Upper lobe of left lung (tissue), 6 donors: ENCODE measurements around the gene B3GAT1. TPM values are rescaled to one million over a fixed set of nuclear protein-coding genes. Genes with fewer than 3 reads are reported as not detected.
A peak's percentile ranks its signal among the peaks of the same experiment; 100 is the strongest.

Source experiments
- ATAC-seq, 2 donors: fragments of 200-7000 bp; cut with Tn5 transposase; one replicate each; pipeline ENCODE4 v1.9.1; 2022; ENCODE audit warnings: mild to moderate bottlenecking in 2 of 2, moderate library complexity in 2 of 2; ENCODE audit not compliant: low FRiP score in 2 of 2
- DNase-seq, 2 donors: peaks; one replicate each; pipeline ENCODE4 v3.0.0-alpha.2; 2019 to 2020
- H3K27ac ChIP-seq, 4 donors: fragments of 200-600 bp; sonication (generic); one replicate each; pipeline ENCODE4 v1.5.1; 2016 to 2019
- H3K27me3 ChIP-seq, 4 donors: fragments of 200-600 bp; sonication (generic); one replicate each; pipeline ENCODE4 v1.5.1; 2017 to 2019
- H3K36me3 ChIP-seq, 4 donors: fragments of 200-600 bp; sonication (generic); one replicate each; pipeline ENCODE4 v1.5.1; 2016 to 2019
- H3K4me1 ChIP-seq, 4 donors: fragments of 200-600 bp; sonication (generic); one replicate each; pipeline ENCODE4 v1.5.1; 2018 to 2019
- H3K4me3 ChIP-seq, 4 donors: fragments of 200-600 bp; sonication (generic); one replicate each; pipeline ENCODE4 v1.5.1; 2017 to 2019; ENCODE audit warnings: mild to moderate bottlenecking in 2 of 4, moderate library complexity in 1 of 4
- H3K9me3 ChIP-seq, 4 donors: fragments of 200-600 bp; sonication (generic); one replicate each; pipeline ENCODE4 v1.5.1; 2018 to 2019
- CTCF ChIP-seq, 6 experiments: fragments of 450-650 bp in 4 of 6; fragments of 200-600 bp in 2 of 6; sonication (generic) in 2 of 6; IDR thresholded peaks; one replicate each; pipeline ENCODE4 v1.5.1; 2016 to 2019; ENCODE audit warnings: antibody characterized with exemption in 6 of 6
- EP300 ChIP-seq, 4 donors: sonication (generic); formaldehyde crosslinking; IDR thresholded peaks; one replicate each; pipeline ENCODE4 v1.5.1; 2017; ENCODE audit warnings: antibody characterized with exemption in 4 of 4, control low read depth in 2 of 4
- POLR2A ChIP-seq, 4 donors: fragments of 450-650 bp; IDR thresholded peaks; one replicate each; pipeline ENCODE4 v1.5.1; 2016 to 2017; ENCODE audit warnings: antibody characterized with exemption in 4 of 4, mild to moderate bottlenecking in 2 of 4
- POLR2AphosphoS5 ChIP-seq, 2 donors: sonication (generic); formaldehyde crosslinking; IDR thresholded peaks; one replicate each; pipeline ENCODE4 v1.5.1; 2017; ENCODE audit warnings: antibody characterized with exemption in 2 of 2
- WGBS, 2 donors: methylation state at CpG; one replicate each; pipeline ENCODE4 v1.1.5; 2017 to 2018; 5-methylcytosine and 5-hydroxymethylcytosine counted together
- total RNA-seq, 6 donors: library from RNA; depleted of rRNA in 4 of 6; stranded (reverse); fragments of >200 nt in 4 of 6; gene quantifications; one replicate each; pipeline versions ENCODE4 v1.1.0 to v1.2.1, GENCODE V29; 2016 to 2021
- donor health status: DM: no; HTN: no; CAD: no; lungs with moderate emphysema.
- donor health status: DM: no; HTN: yes; CAD: no; lungs with severe emphysema.

Gene B3GAT1
- total RNA-seq, 6 donors from 2014 or later: under 0.01 to 2.7 (median 1.2) TPM

GRCh38 chr11:134332782-134333181, 79.3 kb downstream of the B3GAT1 start:
- TF ChIP-seq POLR2A (IDR thresholded peaks at IDR 0.05): no peak
- no peak for TF ChIP-seq POLR2AphosphoS5 (IDR thresholded peaks at IDR 0.05)
- no peak for TF ChIP-seq EP300 (IDR thresholded peaks at IDR 0.05)
- no peak for TF ChIP-seq CTCF (IDR thresholded peaks at IDR 0.05)
- no peak for DNase-seq
- H3K4me1 ChIP-seq: peaks cover 15 to 25% (median 16%) of the 10 kb centered on the region in 4 donors
- no peak for ATAC-seq
- no peak overlapping the region for H3K27ac ChIP-seq
- peaks cover 0 to 5% (median 2%) of the 10 kb centered on the region in 4 donors for H3K27me3 ChIP-seq
- H3K9me3 ChIP-seq: no peaks in the 10 kb centered on the region
- H3K36me3 ChIP-seq: no peaks in the 10 kb centered on the region
- WGBS, 2 donors: 63 to 74% methylated on average over 7 of the region's 7 CpGs
- peak overlapping the region in 2 of 4 donors; percentile 61 to 67 for H3K4me3 ChIP-seq

GRCh38 chr11:134332189-134332631, 79.8 kb downstream of the B3GAT1 start:
- ATAC-seq (peak in 1 of 2 donors; percentile 22), DNase-seq (peak; percentile 34 to 85)
- 0 to 3% methylated on average over 3 to 26 of the region's 40 CpGs for WGBS, 2 donors
- Histone ChIP-seq H3K4me3 (peak overlapping the region; percentile 12 to 67 (median 56)), H3K9me3 (no peaks in the 10 kb centered on the region), H3K36me3 (no peaks in the 10 kb centered on the region), H3K4me1 (peaks cover 15 to 25% (median 16%) of the 10 kb centered on the region in 4 donors), H3K27ac (no peak overlapping the region), H3K27me3 (peaks cover 0 to 5% (median 2%) of the 10 kb centered on the region in 4 donors)
- TF ChIP-seq CTCF (IDR thresholded peaks at IDR 0.05) (no peak), EP300 (IDR thresholded peaks at IDR 0.05) (no peak), POLR2A (IDR thresholded peaks at IDR 0.05) (no peak)

- H3K36me3 ChIP-seq: no peaks in the 10 kb centered on the region
- 3 to 7% methylated on average over 15 to 16 of the region's 80 CpGs for WGBS, 2 donors
- no peak within 1 kb of the TSS for H3K27ac ChIP-seq
- ATAC-seq (peak; percentile 89 to 95), DNase-seq (peak; percentile 75 to 95)
- H3K9me3 ChIP-seq: no peaks in the 10 kb centered on the region
- H3K4me1 ChIP-seq: peaks cover 15 to 25% (median 16%) of the 10 kb centered on the region in 4 donors
- TF ChIP-seq POLR2A (IDR thresholded peaks at IDR 0.05) (peak in 1 of 4 donors; percentile 15), CTCF (IDR thresholded peaks at IDR 0.05) (no peak), EP300 (IDR thresholded peaks at IDR 0.05) (no peak), POLR2AphosphoS5 (IDR thresholded peaks at IDR 0.05) (no peak)
- peaks cover 0 to 5% (median 2%) of the 10 kb centered on the region in 4 donors for H3K27me3 ChIP-seq
- peak within 1 kb of the TSS; percentile 12 to 67 (median 56) for H3K4me3 ChIP-seq
Measured at GRCh38 chr11:134331354-134332188, 80.5 kb downstream of the B3GAT1 start, which contains the start of gene GLB1L2. GLB1L2 (plus strand) TSS chr11:134331988; CDS start chr11:134332062, 74 bp downstream.

- 31 to 33% methylated on average over 22 of the region's 22 CpGs for WGBS, 2 donors
Measured at GRCh38 chr11:134330611-134331353, 81.3 kb downstream of the B3GAT1 start.

More at GRCh38 chr11:134330611-134331353, 81.3 kb downstream of the B3GAT1 start:
- ATAC-seq: no peak
- no peak for DNase-seq
- Histone ChIP-seq H3K9me3 (no peaks in the 10 kb centered on the region), H3K4me3 (peak overlapping the region in 3 of 4 donors; percentile 51 to 67 (median 61)), H3K4me1 (peaks cover 15 to 25% (median 16%) of the 10 kb centered on the region in 4 donors), H3K27me3 (peaks cover 0 to 5% (median 2%) of the 10 kb centered on the region in 4 donors), H3K36me3 (no peaks in the 10 kb centered on the region), H3K27ac (no peak overlapping the region)
- no peak for TF ChIP-seq CTCF (IDR thresholded peaks at IDR 0.05)
- no peak for TF ChIP-seq EP300 (IDR thresholded peaks at IDR 0.05)
- TF ChIP-seq POLR2A (IDR thresholded peaks at IDR 0.05): no peak
- no peak for TF ChIP-seq POLR2AphosphoS5 (IDR thresholded peaks at IDR 0.05)

Other genes with a start within 250 kb of the B3GAT1 start
- gene NCAPD3, start 188.3 kb downstream of the B3GAT1 start, total RNA-seq: 10 to 100 TPM in 5 of 6 donors, 1 to 10 TPM in 1; 9.9 to 32.5 (median 15.8) TPM
- 10 to 100 TPM; 27.2 to 42.6 (median 35.8) TPM for gene VPS26B, start 187.6 kb downstream of the B3GAT1 start, total RNA-seq
- 10 to 100 TPM; 23.2 to 39.8 (median 34.2) TPM for gene THYN1, start 158.9 kb downstream of the B3GAT1 start, total RNA-seq
- 10 to 100 TPM; 27.7 to 64.4 (median 36.9) TPM for gene ACAD8, start 158.7 kb downstream of the B3GAT1 start, total RNA-seq
- gene GLB1L3, start 135.9 kb downstream of the B3GAT1 start, total RNA-seq: 1 to 10 TPM in 2 of 6 donors, under 1 TPM in 2, not detected in 2; 0.17 to 1.3 (median 1.0) TPM
- 10 to 100 TPM in 1 of 6 donors, 1 to 10 TPM in 5; 3.1 to 11.6 (median 6.0) TPM for gene GLB1L2, start 80.3 kb downstream of the B3GAT1 start, total RNA-seq